ENCODE results near the gene KCND1.

The KCND1 gene

DNA sequence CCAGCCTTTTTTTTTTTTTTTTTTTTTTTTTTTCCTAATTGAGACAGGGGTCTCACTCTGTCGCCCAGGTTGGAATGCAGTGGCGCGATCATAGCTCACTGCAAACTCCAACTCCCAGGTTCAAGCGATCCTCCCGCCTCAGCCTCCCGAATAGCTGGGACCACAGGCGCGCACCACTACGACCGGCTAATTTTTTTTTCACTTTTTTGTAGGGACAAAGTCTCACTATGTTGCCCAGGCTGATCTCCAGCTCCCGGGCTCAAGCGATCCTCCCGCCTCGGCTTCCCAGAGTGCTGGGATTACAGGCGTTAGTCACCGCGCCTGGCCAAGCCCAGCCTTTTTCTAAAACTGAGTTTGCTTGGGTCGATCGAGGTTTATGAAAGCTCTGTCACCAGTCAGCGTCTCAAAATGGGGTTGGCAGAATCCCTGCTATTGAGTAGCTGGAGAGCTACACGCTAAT, 13.0 kb downstream of the KCND1 start (continued):
- no peak for TF ChIP-seq ZNF558 (tag by site-specific recombination; IDR thresholded peaks at IDR 0.05)
- TF ChIP-seq ZNF529 (tag by site-specific recombination; IDR thresholded peaks at IDR 0.05; ENCODE audit: insufficient replicate concordance): no peak
- TF ChIP-seq ZNF530 (tag by site-specific recombination; IDR thresholded peaks at IDR 0.05; ENCODE audit: low read depth): no peak
- TF ChIP-seq HOXD13 (CRISPR knock-in tag; IDR thresholded peaks at IDR 0.05; ENCODE audit: borderline replicate concordance): no peak
- TF ChIP-seq, protein P1, sequence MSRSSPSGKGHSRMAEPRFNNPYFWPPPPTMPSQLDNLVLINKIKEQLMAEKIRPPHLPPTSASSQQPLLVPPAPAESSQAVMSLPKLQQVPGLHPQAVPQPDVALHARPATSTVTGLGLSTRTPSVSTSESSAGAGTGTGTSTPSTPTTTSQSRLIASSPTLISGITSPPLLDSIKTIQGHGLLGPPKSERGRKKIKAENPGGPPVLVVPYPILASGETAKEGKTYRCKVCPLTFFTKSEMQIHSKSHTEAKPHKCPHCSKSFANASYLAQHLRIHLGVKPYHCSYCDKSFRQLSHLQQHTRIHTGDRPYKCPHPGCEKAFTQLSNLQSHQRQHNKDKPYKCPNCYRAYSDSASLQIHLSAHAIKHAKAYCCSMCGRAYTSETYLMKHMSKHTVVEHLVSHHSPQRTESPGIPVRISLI (tag by site-specific recombination; IDR thresholded peaks at IDR 0.05): peak; percentile 100
- TF ChIP-seq, protein P2, sequence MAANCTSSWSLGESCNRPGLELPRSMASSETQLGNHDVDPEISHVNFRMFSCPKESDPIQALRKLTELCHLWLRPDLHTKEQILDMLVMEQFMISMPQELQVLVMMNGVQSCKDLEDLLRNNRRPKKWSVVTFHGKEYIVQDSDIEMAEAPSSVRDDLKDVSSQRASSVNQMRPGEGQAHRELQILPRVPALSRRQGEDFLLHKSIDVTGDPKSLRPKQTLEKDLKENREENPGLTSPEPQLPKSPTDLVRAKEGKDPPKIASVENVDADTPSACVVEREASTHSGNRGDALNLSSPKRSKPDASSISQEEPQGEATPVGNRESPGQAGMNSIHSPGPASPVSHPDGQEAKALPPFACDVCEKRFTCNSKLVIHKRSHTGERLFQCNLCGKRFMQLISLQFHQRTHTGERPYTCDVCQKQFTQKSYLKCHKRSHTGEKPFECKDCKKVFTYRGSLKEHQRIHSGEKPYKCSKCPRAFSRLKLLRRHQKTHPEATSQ (tag by site-specific recombination; IDR thresholded peaks at IDR 0.05): no peak
- no peak for TF ChIP-seq ZNF155 (tag by site-specific recombination; IDR thresholded peaks at IDR 0.05)
- TF ChIP-seq WT1 (tag by site-specific recombination; IDR thresholded peaks at IDR 0.05): no peak
- TF ChIP-seq, protein P3, sequence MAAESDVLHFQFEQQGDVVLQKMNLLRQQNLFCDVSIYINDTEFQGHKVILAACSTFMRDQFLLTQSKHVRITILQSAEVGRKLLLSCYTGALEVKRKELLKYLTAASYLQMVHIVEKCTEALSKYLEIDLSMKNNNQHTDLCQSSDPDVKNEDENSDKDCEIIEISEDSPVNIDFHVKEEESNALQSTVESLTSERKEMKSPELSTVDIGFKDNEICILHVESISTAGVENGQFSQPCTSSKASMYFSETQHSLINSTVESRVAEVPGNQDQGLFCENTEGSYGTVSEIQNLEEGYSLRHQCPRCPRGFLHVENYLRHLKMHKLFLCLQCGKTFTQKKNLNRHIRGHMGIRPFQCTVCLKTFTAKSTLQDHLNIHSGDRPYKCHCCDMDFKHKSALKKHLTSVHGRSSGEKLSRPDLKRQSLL (tag by site-specific recombination; IDR thresholded peaks at IDR 0.05): no peak
- no peak for TF ChIP-seq ZNF521 (tag by site-specific recombination; IDR thresholded peaks at IDR 0.05)
- TF ChIP-seq ZNF23 (tag by site-specific recombination; IDR thresholded peaks at IDR 0.05; ENCODE audit: borderline replicate concordance): no peak
- TF ChIP-seq ZNF157 (tag by site-specific recombination; IDR thresholded peaks at IDR 0.05): no peak
- TF ChIP-seq, protein P4, sequence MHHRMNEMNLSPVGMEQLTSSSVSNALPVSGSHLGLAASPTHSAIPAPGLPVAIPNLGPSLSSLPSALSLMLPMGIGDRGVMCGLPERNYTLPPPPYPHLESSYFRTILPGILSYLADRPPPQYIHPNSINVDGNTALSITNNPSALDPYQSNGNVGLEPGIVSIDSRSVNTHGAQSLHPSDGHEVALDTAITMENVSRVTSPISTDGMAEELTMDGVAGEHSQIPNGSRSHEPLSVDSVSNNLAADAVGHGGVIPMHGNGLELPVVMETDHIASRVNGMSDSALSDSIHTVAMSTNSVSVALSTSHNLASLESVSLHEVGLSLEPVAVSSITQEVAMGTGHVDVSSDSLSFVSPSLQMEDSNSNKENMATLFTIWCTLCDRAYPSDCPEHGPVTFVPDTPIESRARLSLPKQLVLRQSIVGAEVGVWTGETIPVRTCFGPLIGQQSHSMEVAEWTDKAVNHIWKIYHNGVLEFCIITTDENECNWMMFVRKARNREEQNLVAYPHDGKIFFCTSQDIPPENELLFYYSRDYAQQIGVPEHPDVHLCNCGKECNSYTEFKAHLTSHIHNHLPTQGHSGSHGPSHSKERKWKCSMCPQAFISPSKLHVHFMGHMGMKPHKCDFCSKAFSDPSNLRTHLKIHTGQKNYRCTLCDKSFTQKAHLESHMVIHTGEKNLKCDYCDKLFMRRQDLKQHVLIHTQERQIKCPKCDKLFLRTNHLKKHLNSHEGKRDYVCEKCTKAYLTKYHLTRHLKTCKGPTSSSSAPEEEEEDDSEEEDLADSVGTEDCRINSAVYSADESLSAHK (tag by site-specific recombination; IDR thresholded peaks at IDR 0.05): no peak
- TF ChIP-seq, protein P5, sequence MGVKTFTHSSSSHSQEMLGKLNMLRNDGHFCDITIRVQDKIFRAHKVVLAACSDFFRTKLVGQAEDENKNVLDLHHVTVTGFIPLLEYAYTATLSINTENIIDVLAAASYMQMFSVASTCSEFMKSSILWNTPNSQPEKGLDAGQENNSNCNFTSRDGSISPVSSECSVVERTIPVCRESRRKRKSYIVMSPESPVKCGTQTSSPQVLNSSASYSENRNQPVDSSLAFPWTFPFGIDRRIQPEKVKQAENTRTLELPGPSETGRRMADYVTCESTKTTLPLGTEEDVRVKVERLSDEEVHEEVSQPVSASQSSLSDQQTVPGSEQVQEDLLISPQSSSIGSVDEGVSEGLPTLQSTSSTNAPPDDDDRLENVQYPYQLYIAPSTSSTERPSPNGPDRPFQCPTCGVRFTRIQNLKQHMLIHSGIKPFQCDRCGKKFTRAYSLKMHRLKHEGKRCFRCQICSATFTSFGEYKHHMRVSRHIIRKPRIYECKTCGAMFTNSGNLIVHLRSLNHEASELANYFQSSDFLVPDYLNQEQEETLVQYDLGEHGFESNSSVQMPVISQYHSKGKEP (tag by site-specific recombination; IDR thresholded peaks at IDR 0.05): no peak
- peak; percentile 81 for TF ChIP-seq ZNF335 (tag by site-specific recombination; conservative IDR thresholded peaks at IDR 0.05)
- TF ChIP-seq, protein P6, sequence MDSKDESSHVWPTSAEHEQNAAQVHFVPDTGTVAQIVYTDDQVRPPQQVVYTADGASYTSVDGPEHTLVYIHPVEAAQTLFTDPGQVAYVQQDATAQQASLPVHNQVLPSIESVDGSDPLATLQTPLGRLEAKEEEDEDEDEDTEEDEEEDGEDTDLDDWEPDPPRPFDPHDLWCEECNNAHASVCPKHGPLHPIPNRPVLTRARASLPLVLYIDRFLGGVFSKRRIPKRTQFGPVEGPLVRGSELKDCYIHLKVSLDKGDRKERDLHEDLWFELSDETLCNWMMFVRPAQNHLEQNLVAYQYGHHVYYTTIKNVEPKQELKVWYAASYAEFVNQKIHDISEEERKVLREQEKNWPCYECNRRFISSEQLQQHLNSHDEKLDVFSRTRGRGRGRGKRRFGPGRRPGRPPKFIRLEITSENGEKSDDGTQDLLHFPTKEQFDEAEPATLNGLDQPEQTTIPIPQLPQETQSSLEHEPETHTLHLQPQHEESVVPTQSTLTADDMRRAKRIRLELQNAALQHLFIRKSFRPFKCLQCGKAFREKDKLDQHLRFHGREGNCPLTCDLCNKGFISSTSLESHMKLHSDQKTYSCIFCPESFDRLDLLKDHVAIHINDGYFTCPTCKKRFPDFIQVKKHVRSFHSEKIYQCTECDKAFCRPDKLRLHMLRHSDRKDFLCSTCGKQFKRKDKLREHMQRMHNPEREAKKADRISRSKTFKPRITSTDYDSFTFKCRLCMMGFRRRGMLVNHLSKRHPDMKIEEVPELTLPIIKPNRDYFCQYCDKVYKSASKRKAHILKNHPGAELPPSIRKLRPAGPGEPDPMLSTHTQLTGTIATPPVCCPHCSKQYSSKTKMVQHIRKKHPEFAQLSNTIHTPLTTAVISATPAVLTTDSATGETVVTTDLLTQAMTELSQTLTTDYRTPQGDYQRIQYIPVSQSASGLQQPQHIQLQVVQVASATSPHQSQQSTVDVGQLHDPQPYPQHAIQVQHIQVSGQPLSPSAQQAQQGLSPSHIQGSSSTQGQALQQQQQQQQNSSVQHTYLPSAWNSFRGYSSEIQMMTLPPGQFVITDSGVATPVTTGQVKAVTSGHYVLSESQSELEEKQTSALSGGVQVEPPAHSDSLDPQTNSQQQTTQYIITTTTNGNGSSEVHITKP (tag by site-specific recombination; IDR thresholded peaks at IDR 0.05): peak; percentile 49
- no peak for TF ChIP-seq ZNF112 (tag by site-specific recombination; IDR thresholded peaks at IDR 0.05)
- TF ChIP-seq YY1 (tag by site-specific recombination; IDR thresholded peaks at IDR 0.05): no peak
- TF ChIP-seq ZNF274 (IDR thresholded peaks at IDR 0.05; ENCODE audit: low read length): no peak
- TF ChIP-seq ZNF274 (tag by site-specific recombination; IDR thresholded peaks at IDR 0.05; ENCODE audit: borderline replicate concordance): no peak
- no peak for TF ChIP-seq ZNF174 (tag by site-specific recombination; IDR thresholded peaks at IDR 0.05)

Measured in HEK293 (cell line).